HUES48 (cell line): Measurements from ENCODE around the gene LRRK2.
A peak's percentile ranks its signal among the peaks of the same experiment; 100 is the strongest.
"Not testable (repeated sequence)": the region's sequence is repeated elsewhere in the genome, so short reads cannot be mapped to it uniquely, and the experiment has no call there.

Experiments used
- H3K27ac ChIP-seq: one replicate; pipeline ENCODE4 v1.7.0; 2013; ENCODE audit warnings: low read depth, low read length, inconsistent platforms
- H3K27me3 ChIP-seq: 2 replicates; pipeline ENCODE4 v1.6.1; 2013; ENCODE audit warnings: mild to moderate bottlenecking, low read length; ENCODE audit not compliant: control insufficient read depth, insufficient read depth
- H3K36me3 ChIP-seq: 2 replicates; pipeline ENCODE4 v1.6.1; 2013; ENCODE audit warnings: low read length; ENCODE audit not compliant: control insufficient read depth, insufficient read depth
- H3K4me1 ChIP-seq: 2 replicates; pipeline ENCODE4 v1.6.1; 2013; ENCODE audit warnings: mild to moderate bottlenecking, low read length; ENCODE audit not compliant: control insufficient read depth, insufficient read depth
- H3K4me3 ChIP-seq: 2 replicates; pipeline ENCODE4 v1.5.1; 2013; ENCODE audit warnings: mild to moderate bottlenecking, low read depth, low read length
- H3K9ac ChIP-seq: 2 replicates; pipeline ENCODE4 v1.6.1; 2013; ENCODE audit warnings: mild to moderate bottlenecking, low read depth, low read length, moderate library complexity
- H3K9me3 ChIP-seq: 2 replicates; pipeline ENCODE4 v1.6.1; 2013; ENCODE audit warnings: low read length; ENCODE audit not compliant: control insufficient read depth, insufficient read depth

LRRK2 gene

GRCh38 chr12:40229690-40230651 is 5.2 kb downstream of the LRRK2 start:
- Histone ChIP-seq H3K4me1 (peaks cover 7% of the 10 kb centered on the region; the same call in 1 of the 2 replicates), H3K9ac (no peak overlapping the region), H3K36me3 (no peaks in the 10 kb centered on the region), H3K4me3 (no peak overlapping the region), H3K27me3 (peaks cover 14% of the 10 kb centered on the region), H3K27ac (no peak overlapping the region), H3K9me3 (no peaks in the 10 kb centered on the region)

- H3K36me3 ChIP-seq: no peaks in the 10 kb centered on the region
- no peaks in the 10 kb centered on the region for H3K4me1 ChIP-seq
- no peak overlapping the region for H3K9ac ChIP-seq
- H3K9me3 ChIP-seq: no peaks in the 10 kb centered on the region
- no peak overlapping the region for H3K27ac ChIP-seq
- no peak overlapping the region for H3K4me3 ChIP-seq
- H3K27me3 ChIP-seq: no peaks in the 10 kb centered on the region
These were observed 7.8 kb downstream of the LRRK2 start for GRCh38 chr12:40232602-40233001.

- Histone ChIP-seq H3K36me3 (no peaks in the 10 kb centered on the region), H3K4me1 (no peaks in the 10 kb centered on the region)
These were observed 9.1 kb downstream of the LRRK2 start for GRCh38 chr12:40233741-40234367.

GRCh38 chr12:40236357-40236850 is 11.6 kb downstream of the LRRK2 start:
- Histone ChIP-seq H3K27ac (no peak overlapping the region), H3K9ac (no peak overlapping the region), H3K4me3 (no peak overlapping the region), H3K36me3 (no peaks in the 10 kb centered on the region), H3K9me3 (no peaks in the 10 kb centered on the region), H3K4me1 (no peaks in the 10 kb centered on the region), H3K27me3 (no peaks in the 10 kb centered on the region)

More at GRCh38 chr12:40233741-40234367, 9.1 kb downstream of the LRRK2 start:
- Histone ChIP-seq H3K27me3 (no peaks in the 10 kb centered on the region), H3K9me3 (no peaks in the 10 kb centered on the region), H3K4me3 (no peak overlapping the region), H3K27ac (no peak overlapping the region), H3K9ac (no peak overlapping the region)

- no peaks in the 10 kb centered on the region for H3K4me1 ChIP-seq
- H3K9ac ChIP-seq: no peak overlapping the region
- H3K4me3 ChIP-seq: no peak overlapping the region
- H3K9me3 ChIP-seq: no peaks in the 10 kb centered on the region
- no peak overlapping the region for H3K27ac ChIP-seq
- H3K36me3 ChIP-seq: no peaks in the 10 kb centered on the region
- no peaks in the 10 kb centered on the region for H3K27me3 ChIP-seq
These were observed 13.6 kb downstream of the LRRK2 start for GRCh38 chr12:40238266-40238902.

GRCh38 chr12:40238979-40239378 is 14.2 kb downstream of the LRRK2 start:
- H3K4me3 ChIP-seq: no peak overlapping the region
- H3K27me3 ChIP-seq: no peaks in the 10 kb centered on the region

GRCh38 chr12:40240779-40241178 is 16.0 kb downstream of the LRRK2 start:
- Histone ChIP-seq H3K36me3 (no peaks in the 10 kb centered on the region), H3K27me3 (no peaks in the 10 kb centered on the region), H3K4me3 (no peak overlapping the region), H3K9ac (no peak overlapping the region), H3K27ac (no peak overlapping the region), H3K9me3 (no peaks in the 10 kb centered on the region), H3K4me1 (no peaks in the 10 kb centered on the region)

More at GRCh38 chr12:40238979-40239378, 14.2 kb downstream of the LRRK2 start:
- Histone ChIP-seq H3K36me3 (no peaks in the 10 kb centered on the region), H3K9ac (no peak overlapping the region), H3K27ac (peak overlapping the region; percentile 7), H3K9me3 (no peaks in the 10 kb centered on the region), H3K4me1 (no peaks in the 10 kb centered on the region)

GRCh38 chr12:40241741-40242140 is 16.9 kb downstream of the LRRK2 start:
- no peak overlapping the region for H3K4me3 ChIP-seq
- no peaks in the 10 kb centered on the region for H3K4me1 ChIP-seq
- no peak overlapping the region for H3K9ac ChIP-seq

GRCh38 chr12:40244526-40245156 is 19.8 kb downstream of the LRRK2 start:
- H3K27ac ChIP-seq, H3K9ac ChIP-seq, H3K9me3 ChIP-seq, H3K4me3 ChIP-seq, H3K36me3 ChIP-seq, H3K4me1 ChIP-seq, H3K27me3 ChIP-seq: not testable (repeated sequence)

More at GRCh38 chr12:40241741-40242140, 16.9 kb downstream of the LRRK2 start:
- H3K27me3 ChIP-seq: no peaks in the 10 kb centered on the region
- no peak overlapping the region for H3K27ac ChIP-seq
- H3K9me3 ChIP-seq: no peaks in the 10 kb centered on the region
- no peaks in the 10 kb centered on the region for H3K36me3 ChIP-seq

- Histone ChIP-seq H3K9me3 (no peaks in the 10 kb centered on the region), H3K27ac (no peak overlapping the region), H3K4me3 (no peak overlapping the region)
These were observed 23.2 kb downstream of the LRRK2 start for GRCh38 chr12:40248034-40248433.

More at GRCh38 chr12:40248034-40248433, 23.2 kb downstream of the LRRK2 start:
- H3K9ac ChIP-seq: no peak overlapping the region
- H3K27me3 ChIP-seq: no peaks in the 10 kb centered on the region
- H3K4me1 ChIP-seq: no peaks in the 10 kb centered on the region
- no peaks in the 10 kb centered on the region for H3K36me3 ChIP-seq
